ENCODE data around the gene GAST. TPM values are rescaled to one million over a fixed set of nuclear protein-coding genes. Genes with fewer than 3 reads are reported as not detected.

The GAST gene
- total RNA-seq, 1 experiment from 2014 or later: not detected

DNA sequence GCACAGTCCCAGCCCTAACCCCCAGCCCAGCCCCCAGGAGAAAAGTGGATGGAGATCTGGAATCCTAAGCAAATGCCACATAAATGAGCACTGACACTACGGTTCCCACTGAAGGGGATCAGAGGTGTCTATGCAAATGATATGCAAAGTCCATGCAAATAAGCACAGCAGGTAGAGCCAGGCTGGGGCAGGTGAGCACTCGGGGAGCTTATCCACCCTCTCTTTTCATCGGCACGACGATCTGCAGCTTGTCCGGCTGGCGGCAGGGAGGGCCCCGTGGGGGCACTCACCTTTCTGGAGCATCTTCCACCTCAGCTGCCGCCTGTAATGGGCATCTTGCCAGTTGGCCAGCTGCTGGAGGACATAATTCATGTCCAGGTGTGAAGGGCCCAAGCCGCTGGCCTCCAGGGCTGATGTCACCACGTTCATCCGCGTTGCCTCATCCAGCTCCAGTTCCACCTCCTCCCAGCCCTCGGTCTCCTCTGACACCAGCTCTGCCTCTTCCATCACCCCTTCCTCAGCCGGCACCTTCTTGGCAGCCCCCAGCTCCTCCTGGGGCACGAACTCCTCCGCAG, 12.4 kb downstream of the GAST start:
- TF ChIP-seq, protein P1, sequence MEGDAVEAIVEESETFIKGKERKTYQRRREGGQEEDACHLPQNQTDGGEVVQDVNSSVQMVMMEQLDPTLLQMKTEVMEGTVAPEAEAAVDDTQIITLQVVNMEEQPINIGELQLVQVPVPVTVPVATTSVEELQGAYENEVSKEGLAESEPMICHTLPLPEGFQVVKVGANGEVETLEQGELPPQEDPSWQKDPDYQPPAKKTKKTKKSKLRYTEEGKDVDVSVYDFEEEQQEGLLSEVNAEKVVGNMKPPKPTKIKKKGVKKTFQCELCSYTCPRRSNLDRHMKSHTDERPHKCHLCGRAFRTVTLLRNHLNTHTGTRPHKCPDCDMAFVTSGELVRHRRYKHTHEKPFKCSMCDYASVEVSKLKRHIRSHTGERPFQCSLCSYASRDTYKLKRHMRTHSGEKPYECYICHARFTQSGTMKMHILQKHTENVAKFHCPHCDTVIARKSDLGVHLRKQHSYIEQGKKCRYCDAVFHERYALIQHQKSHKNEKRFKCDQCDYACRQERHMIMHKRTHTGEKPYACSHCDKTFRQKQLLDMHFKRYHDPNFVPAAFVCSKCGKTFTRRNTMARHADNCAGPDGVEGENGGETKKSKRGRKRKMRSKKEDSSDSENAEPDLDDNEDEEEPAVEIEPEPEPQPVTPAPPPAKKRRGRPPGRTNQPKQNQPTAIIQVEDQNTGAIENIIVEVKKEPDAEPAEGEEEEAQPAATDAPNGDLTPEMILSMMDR (conservative IDR thresholded peaks at IDR 0.05): no peak
- Mint-ChIP-seq H3K36me3 (ENCODE audit: insufficient read depth in 1 of 3, low read depth in 3 of 3) (no peaks in the 10 kb centered on the region; a peak in 2 of 7 replicates), H3K4me3 (no peak overlapping the region), H3K27ac (peak overlapping the region in 1 of 3 experiments; percentile 34; a peak in 1 of 7 replicates), H3K27me3 (ENCODE audit: low read depth) (peaks cover 13% of the 10 kb centered on the region), H3K4me1 (peaks cover 6 to 13% of the 10 kb centered on the region in 2 experiments), H3K9me3 (peaks cover 0 to 2% of the 10 kb centered on the region in 2 experiments; a peak in 1 of 5 replicates)
- Histone ChIP-seq H2BK120ac (ENCODE audit: low read depth, low read length, poor library complexity, severe bottlenecking) (no peak overlapping the region), H2AFZ (ENCODE audit: low read length) (no peak overlapping the region), H3K27me3 (ENCODE audit: insufficient read depth, low read length) (no peaks in the 10 kb centered on the region), H4K20me1 (ENCODE audit: control insufficient read depth, insufficient read depth, insufficient read length) (peaks cover 2% of the 10 kb centered on the region), H3K9me3 (ENCODE audit: control insufficient read depth, low read depth, low read length) (no peaks in the 10 kb centered on the region), H3K9ac (ENCODE audit: extremely low read depth, insufficient read length, low read length) (no peak overlapping the region), H3T11ph (ENCODE audit: low read length) (no peak overlapping the region), H2BK15ac (ENCODE audit: low read depth, low read length) (no peak overlapping the region), H3K23ac (ENCODE audit: insufficient read length, low read depth, low read length) (no peak overlapping the region), H2BK5ac (ENCODE audit: insufficient read length, low read length) (no peak overlapping the region), H3K14ac (ENCODE audit: insufficient read depth, low read length) (no peak overlapping the region), H3K4me2 (ENCODE audit: insufficient read depth, insufficient read length, low read length) (no peak overlapping the region), H3K79me2 (ENCODE audit: insufficient read depth, low read length) (no peaks in the 10 kb centered on the region), H4K91ac (ENCODE audit: insufficient read length, low read depth, low read length) (no peak overlapping the region), H2BK20ac (ENCODE audit: low read depth, low read length, poor library complexity, severe bottlenecking) (no peak overlapping the region), H2AK5ac (ENCODE audit: insufficient read length, low read length) (no peak overlapping the region), H3K4ac (ENCODE audit: low read depth, low read length) (no peak overlapping the region), H3K79me1 (ENCODE audit: insufficient read depth, low read depth, low read length, poor library complexity, severe bottlenecking) (no peaks in the 10 kb centered on the region), H3K27ac (ENCODE audit: insufficient read length, low read depth, low read length) (no peak overlapping the region), H4K8ac (replicated peaks; ENCODE audit: insufficient read length, low read depth, low read length) (no peak overlapping the region), H3K56ac (ENCODE audit: insufficient read length, low read depth, low read length) (no peak overlapping the region), H3K4me1 (ENCODE audit: insufficient read depth, low read length) (no peaks in the 10 kb centered on the region), H4K5ac (ENCODE audit: insufficient read length, low read depth, low read length) (no peak overlapping the region), H3K23me2 (ENCODE audit: insufficient read length, low read depth, low read length, poor library complexity, severe bottlenecking) (no peaks in the 10 kb centered on the region), H3K18ac (ENCODE audit: insufficient read length, low read depth, low read length) (no peak overlapping the region), H2BK12ac (ENCODE audit: insufficient read length, low read depth, low read length) (no peak overlapping the region)
- no CpG with 5 or more reads among the region's 17 CpGs for whole genome bisulfite sequencing (ENCODE audit: extremely low coverage, insufficient read length, low lambda C conversion rate)
- no peak for DNase-seq
